GM21576 (cell line): Measurements from ENCODE around the gene DUSP2.
"Not testable (repeated sequence)": the region's sequence is repeated elsewhere in the genome, so short reads cannot be mapped to it uniquely, and the experiment has no call there.

Source experiments
- ATAC-seq: cut with Tn5 transposase; IDR thresholded peaks from one replicate; pipeline ENCODE4 v1.9.1; 2021; ENCODE audit warnings: mild to moderate bottlenecking, moderate library complexity; ENCODE audit not compliant: unreplicated experiment

DUSP2 gene

DNA sequence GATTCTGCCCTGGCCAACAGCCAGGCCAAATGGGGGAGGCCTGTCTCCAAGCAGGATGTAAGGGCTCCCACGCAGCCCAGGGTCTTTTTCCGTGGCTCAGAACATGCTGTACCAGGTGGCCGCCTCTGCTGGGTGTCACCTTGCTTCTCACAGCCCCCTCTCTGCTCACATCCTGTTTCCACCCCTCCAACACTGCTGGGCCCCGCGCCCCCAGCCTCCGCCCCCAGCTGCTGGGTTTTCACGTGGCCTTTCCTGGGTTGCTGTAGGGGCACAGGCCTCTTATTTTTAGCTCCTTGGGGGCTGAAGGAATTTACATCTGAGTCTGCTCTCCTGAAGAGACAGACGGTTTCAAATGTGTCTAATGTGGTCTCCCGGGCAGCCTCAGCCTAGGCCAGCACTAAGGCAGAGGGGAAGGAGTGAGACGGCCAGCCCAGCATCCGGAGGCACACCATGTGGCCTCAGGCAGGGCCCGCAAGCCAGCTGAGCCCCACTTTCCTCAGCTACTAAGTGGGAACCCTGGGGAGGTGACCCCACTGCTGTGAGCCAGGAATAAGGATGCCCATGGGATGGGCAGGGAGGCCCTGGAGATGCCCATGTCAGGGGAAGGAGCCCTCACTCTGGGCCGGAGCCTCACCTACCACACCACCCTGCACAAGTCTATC is 18.7 kb upstream of the DUSP2 start:
- ATAC-seq: peak; percentile 55

DNA sequence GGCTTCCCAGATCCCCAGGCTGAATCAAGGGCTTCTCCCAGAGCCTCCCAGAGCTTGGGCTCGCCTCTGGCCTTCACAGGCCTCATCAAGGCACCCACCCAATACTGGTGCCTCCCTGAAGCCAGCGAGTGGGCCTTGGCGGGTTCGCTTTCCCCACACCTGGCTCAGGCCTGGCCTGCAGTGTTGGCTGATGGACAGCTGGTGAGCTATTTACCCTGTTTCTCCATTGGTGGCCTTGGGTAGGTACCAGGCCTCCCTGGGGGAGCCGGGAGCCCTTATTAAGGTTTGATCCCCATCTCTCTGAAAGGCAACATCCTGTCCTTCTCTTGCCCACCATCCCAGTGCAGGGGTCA is 18.2 kb upstream of the DUSP2 start:
- no peak for ATAC-seq

DNA sequence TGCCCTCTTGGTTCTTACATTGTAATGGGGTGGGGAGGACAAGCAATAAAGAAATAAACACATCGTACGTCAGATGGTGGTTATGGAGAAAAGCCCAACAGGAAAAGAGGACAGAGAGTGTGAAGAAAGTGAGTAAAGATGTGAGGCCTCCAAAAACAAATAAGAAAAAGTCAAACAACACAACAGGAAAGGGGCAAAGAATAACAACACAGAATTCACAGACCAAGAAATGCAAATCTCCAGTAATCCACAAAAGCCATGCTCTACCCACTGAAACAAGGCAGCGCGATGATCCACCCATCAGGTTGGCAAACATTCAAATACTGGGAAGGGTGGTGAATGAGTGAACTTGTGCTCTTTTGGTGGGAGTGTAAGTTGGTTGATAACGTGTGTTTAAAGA is 16.7 kb upstream of the DUSP2 start:
- no peak for ATAC-seq

DNA sequence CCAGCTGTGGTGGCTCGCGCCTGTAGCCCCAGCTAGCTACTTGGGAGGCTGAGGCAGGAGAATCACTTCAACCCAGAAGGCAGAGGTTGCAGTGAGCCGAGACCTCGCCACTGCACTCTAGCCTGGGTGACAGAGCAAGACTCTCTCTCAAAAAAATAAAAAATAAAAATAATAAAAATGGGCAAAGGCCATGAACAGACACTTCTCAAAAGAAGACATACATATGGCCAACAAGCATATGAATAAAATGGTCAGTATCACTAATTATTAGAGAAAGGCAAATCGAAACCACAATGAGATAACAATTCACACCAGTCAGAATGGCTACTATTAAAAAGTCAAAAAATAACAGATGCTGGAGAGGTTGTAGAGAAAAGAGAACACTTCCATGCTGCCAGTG is 15.1 kb upstream of the DUSP2 start:
- not testable (repeated sequence) for ATAC-seq

DNA sequence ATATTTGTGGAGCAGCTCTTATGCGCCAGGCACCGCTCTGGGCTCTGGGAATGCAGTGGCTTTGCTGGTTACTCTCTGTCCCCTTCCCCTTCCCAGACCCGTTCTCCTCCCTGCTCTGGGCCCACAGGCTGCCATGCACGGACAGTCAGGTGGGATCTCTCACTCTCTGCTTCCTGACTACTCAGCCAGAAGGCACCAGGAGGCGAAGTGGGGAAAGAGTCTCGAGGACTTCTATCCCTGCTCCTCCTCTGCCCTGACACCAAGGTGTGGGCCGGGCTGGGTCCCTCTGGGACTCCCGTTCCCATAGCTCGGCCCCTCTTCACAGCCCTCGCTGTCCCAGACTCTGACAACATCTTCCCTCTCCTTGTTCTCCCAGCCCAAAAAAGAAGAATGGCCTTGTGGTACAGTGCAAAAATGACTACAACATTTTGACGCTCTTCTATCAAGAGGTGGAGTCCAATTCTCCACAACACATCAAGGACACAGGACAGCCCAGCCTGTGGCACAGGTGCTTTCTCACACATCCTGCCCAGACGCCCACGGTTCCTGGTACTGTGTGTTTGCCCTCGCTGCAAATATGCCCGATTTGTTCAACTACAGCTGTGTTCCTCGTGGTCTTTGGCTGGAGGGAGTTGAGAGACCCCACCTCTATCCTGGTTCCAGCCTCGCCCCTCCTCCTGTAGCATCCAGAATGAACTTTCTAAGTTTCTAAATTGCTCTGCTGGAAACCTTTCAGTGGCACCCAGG is 14.0 kb upstream of the DUSP2 start:
- no peak for ATAC-seq

DNA sequence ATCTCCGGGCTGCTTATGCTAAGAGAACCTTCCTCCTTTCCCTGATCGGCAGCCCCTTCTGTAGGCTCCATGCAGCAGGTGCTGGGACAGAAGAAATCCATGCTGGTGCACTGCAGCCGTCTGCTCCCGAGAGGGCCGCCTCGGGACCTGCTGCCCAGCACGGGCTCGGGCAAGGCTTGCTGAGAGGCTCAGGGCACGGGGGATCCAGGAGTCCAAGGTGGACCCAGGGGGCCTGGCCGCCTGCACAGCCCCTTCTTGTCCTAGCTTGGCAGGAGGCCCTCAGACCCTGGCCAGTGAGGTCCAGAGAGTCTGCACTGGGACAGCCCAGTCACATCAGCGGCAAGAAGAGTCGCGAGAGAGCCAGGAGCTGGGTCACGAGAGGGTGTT is 13.3 kb upstream of the DUSP2 start:
- ATAC-seq: no peak

DNA sequence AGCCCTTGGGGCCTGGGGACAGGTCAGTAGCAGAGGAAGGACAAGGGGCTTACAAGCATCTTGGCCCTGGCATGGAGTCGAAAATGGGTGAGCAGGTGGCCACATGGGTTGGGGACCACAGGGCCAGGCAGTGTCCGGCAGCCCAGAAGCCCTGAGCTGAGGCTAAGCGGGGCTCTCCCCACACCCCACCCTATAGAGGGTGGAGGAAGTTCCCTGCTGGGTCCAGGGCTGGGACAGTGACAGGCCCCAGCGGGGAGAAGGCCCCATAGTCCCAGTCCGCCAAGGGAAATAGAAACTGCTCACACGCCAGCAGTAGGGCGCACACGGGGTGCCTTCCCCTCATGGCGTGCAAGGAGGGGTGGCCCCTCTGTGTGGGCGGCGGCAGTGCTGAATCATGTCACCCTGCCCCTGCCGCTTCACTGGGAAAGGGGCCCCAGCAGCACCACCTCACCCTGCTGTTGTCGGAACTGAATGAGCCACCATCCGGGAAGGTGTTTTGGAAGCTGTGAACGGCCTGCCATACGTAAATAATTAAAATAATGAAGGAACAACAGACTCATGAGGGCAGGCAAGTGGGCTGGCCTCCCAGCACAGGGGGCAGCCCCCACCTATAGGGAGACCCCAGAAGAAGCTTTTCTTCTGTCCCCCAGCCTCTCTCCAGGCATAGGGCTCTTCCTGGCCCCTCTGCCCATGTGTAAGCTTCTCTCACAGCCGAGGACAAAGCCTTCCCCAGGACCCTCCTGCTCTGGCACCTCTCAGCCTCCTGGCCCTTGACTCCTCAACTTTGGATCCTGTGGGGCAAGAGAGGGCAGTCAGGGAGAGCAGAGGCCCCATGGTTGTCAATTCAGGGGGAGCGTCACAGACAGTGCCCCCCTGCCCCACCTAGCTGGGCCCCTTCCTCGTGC is 12.7 kb upstream of the DUSP2 start:
- ATAC-seq: peak; percentile 53

DNA sequence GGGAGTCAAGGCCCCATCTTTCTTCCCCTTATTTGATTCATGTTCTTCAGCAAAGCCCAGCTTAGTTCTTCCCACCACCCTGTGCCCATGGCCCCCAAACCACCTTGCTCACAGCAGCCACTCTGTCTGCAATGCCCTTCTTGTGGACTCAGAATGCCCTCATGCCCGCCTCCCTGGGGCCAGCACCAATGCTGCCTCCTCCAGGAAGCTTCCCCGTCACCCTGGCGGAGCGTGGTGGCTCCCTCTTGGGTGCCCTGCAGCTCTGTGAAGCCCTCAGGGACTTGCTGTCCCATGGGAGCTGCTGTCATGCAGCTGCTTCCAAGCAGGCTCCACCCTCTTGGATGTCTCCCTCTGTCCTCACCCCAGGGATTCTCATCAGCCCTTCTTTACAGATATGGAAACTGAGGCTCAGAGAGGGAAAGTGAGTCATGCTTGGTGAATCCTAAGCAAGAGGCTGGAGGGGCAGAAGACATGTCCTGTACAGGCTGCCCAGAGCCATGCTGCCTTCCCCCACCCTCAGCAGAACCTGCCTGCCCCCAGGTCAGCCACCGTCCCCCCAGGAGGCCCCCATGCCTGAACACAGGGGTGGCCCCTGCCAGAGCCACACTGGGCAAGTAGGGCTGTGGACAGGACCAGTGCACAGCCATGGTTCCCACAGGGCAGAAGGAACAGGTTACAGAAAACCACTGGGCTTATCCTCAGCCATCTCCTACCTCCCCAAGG is 11.8 kb upstream of the DUSP2 start:
- peak; percentile 21 for ATAC-seq

DNA sequence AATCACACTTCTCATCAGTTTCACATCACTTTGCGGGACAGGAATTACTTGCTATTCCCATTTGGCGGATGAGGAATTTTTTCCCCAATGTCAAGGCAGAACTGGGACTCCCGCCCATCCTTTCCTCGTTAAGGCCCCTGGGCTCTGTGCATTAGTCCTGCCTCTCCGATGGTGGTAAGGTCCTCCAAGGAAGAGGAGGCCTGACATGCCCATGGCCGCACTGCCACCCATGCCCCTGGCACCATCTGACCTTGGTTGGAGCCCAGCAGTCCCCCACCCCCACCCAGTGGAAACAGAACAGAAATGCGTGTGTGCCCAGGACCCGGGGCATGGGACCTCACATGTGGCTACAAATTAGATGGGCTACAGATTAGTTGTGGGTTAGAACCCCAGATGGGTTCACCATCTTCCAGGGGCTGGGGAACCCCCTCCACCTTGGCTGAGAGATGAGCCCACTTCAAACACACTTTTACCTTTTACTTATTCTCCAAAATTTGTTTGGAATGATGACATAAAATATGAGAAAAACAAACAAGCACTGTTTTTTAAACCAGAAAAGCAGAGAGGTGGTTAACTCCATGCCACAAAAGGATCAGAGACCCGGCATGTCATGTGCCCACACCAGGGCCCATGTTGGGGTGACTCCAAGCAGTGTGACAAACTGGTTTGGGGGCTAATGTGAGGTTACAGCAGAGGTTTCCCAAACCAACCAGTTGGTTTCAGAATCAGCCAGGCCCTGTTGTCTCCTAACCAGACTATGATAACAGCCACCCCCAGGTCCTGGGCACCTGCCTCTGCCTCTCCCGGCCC is 11.0 kb upstream of the DUSP2 start:
- no peak for ATAC-seq

DNA sequence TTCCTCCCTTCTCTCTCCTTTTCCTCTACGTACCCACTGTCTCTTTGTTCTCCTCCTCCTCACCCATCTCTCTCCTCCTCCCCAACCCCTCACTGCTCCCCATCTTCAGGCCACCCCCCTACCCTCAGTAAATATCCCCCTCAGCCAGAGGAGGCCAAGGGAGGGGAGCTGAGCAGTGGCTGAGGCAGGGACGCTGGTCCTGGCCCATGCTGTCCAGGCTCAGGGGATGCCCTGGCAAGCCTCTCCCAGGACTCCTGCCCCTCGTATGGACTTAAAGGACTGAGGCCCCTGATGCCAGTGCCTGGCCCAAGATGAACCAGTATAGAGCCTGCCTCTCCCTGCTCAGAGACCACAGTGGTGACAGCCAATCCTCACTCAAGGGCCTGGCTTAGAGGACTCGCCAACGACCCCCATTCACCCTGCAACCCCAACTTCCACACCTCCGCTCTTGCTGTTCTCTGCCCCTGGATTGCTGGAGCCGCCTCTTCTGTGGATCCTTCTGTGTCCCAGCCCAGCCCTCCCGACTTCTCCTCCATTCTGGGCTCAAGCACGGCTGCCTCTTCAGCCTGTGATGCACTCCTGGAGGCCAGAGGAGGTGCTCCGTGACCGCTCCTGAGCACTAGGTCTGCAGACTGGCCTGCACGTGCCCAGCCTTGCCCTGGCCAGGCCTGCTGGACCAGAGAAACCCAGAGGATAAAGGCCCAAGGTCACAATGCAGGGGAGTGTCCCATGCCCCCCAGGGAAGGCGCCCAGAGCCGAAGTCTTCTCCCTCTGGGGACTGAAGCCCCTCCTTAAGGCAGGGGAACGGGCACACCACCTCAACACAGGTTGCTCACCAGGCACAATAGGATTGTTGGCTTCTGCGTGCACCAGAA is 9.5 kb upstream of the DUSP2 start:
- no peak for ATAC-seq

DNA sequence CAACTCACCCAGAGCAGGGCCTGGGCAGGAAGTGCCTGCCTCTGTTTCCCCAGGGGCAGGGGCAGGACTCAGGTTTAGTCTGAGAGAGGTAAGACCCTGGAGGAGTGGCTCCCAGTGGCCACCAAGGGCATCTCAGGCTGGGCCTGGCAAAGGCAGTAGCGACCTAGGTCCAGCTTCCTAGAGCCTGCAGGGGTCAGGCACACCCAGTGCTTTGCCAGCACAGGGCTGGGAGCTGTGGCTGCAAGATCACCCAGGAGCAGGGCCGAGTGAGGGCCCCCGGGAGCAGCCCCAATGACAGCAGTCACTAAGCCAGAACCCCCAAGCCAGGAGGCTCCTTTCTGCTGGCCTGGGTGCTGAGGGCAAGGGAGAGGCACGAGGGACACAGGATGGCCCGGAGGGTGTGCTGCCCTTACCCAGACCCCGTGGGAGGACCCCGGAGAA is 8.8 kb upstream of the DUSP2 start:
- no peak for ATAC-seq

DNA sequence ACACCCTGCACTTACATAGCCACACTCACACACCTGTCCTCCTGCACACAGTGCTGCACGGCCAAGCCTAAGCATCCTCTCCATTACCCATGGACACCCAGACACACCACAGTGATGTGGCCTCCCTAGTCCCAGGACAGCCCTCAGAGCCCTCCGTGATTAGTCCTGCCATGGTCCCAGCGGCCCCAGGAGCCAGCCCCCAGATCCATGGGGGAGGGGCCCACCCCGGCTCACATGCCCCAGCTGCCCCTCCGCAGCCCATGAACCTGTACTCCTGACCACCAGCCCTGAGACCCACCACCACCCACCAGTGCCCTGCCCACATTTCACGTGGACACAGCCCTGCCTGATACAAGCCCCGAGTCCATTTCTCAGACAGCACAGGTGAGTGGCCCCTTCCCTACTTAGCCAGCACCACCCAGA is 8.1 kb upstream of the DUSP2 start:
- ATAC-seq: no peak

DNA sequence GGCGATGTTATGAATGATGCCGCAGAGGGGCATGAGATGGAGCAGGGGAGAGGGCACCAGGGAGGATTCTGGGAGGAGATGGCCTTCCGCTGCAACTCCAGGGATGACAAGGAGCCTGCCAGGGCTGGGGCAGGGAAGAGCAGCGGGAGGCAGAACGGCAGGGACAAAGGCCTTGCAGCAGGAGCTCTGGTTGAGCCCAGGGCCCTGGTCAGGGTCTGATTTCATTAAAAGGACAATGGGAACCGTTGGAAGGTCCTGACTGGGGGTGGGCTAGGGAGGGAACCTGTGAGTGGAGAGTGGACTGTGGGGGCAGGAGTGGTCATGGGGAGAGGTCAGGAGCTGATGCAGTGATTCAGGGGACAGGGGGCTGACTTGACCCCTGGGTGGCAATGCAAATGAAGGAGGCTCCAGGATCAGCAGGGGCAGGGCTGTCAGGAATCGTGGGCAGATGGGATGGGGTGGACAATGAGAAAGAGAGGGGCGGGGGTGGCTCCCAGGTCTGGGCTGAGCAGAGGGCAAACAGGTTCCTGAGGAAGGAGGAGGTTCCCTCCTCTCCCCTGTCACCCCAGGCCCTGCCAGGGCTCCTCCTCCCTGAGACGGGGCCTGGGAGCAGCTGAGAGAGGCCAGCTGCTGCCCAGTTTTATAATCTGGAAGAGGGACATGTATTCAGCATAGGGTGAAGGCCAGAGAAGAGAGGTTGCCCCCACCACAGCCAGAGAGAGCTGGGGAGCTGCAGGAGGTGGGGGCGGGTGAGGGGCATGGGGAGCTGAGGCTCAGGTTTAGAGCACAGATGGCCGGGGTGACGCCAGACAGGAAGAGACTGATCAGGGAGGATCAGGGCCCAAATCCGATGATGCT is 7.3 kb upstream of the DUSP2 start:
- ATAC-seq: no peak

DNA sequence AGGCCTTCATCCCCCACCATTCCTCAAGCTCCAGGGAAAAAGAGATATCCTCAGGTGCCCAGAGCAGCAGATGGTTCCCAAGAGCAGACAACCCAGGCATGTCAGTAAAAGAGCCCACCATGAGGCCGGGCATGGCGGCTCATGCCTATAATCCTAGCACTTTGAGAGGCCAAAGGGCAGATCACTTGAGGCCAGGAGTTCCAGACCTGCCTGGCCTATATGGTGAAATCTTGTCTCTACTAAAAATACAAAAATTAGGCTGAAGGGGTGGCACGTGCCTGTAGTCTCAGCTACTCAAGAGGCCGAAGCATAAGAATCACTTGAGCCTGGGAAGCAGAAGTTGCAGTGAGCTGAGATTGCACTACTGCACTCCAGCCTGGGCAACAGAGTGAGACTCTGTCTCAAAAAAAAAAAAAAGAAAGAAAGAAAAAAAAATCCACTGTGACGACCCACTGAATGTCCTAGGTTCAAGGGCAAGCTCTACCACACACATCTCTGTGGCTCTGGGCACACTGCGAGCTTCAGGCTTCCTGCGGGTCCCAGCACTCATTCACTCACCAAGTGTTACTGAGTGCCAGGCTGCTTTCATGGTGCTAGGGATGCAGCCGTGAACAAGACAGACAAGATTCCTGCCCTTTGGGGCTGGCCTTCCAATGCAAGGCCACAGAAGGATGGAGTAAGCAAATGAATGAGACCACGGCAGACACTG is 6.5 kb upstream of the DUSP2 start:
- no peak for ATAC-seq

DNA sequence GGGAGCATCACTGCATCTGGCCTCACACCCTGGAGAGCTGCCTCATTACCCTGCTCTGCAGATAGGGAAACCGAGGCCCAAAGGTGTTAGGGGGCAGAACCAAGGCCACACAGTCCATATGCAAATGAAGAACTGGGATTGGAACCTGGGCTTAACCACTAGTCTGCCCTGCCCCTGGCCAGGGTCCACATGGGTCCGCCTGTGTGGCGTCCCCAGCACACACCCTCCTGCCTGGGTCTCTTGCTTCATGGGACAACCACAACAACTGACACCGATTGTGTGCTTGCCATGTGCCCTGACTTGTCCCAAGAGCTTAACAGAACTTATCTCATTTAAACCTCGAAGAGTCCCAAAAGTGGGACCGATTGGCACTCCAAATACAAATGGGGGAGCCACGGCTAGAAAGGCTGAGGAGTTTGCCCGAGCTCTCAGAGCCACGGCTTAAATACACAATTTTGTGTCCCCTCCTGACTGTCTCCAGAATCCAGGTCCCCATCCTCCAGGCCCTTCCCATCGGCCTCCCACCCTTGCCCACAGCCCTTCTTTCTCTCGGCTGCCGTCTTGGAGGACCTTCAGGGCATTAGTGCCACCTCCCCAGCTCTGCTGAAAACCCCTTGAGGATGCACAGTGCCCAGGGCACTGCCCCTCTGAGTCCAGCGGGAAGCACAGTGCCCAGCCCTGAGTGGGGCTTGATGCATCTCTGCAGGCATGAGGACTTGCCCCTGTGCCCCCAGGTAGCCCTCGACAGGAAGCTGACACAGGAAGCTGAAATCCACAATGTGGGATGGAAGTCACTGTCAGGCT is 5.8 kb upstream of the DUSP2 start:
- no peak for ATAC-seq

DNA sequence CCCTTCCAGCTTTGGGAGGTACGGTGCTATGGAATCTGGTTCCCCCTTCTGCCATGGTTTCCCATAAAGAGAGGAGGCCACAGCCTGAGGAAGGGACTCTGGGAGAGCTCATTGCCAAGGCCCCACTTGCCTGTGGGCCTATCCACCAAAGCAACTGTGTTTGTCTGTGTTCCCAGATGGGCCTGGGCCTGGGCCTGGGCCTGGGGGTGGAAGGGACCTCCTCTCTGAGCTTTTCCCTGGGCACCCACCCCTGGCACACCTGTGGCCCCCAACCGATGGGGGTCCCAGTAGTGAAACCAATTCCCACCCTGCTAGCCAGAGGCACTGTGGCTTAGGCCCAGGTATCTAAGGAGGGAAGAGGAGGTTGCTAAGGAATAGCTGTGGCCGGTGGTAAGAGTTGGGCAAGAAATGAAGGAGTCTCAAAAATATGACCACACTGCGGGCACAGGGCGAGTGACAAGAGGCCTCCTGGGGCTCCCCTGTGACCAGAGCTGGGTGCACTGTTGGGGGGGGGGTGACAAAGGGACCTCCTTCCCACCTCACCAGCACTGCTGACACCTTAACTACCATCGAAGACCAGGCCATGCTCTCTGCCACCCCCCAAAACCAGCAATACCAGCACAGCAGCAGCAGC is 4.9 kb upstream of the DUSP2 start:
- ATAC-seq: no peak
